ENCODE results near the gene CSTB.

Gene CSTB

GRCh38 chr21:43760391-43760958, 15.6 kb downstream of the CSTB start:
- no peak overlapping the region for H3K4me3 ChIP-seq (ENCODE audit: low read depth, low read length)
- TF ChIP-seq, protein P1, sequence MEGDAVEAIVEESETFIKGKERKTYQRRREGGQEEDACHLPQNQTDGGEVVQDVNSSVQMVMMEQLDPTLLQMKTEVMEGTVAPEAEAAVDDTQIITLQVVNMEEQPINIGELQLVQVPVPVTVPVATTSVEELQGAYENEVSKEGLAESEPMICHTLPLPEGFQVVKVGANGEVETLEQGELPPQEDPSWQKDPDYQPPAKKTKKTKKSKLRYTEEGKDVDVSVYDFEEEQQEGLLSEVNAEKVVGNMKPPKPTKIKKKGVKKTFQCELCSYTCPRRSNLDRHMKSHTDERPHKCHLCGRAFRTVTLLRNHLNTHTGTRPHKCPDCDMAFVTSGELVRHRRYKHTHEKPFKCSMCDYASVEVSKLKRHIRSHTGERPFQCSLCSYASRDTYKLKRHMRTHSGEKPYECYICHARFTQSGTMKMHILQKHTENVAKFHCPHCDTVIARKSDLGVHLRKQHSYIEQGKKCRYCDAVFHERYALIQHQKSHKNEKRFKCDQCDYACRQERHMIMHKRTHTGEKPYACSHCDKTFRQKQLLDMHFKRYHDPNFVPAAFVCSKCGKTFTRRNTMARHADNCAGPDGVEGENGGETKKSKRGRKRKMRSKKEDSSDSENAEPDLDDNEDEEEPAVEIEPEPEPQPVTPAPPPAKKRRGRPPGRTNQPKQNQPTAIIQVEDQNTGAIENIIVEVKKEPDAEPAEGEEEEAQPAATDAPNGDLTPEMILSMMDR (IDR thresholded peaks at IDR 0.05; ENCODE audit: borderline replicate concordance, insufficient read depth, low read depth, low read length), result no peak

GRCh38 chr21:43759651-43760050, 16.5 kb downstream of the CSTB start:
- TF ChIP-seq, protein P1 (IDR thresholded peaks at IDR 0.05; ENCODE audit: borderline replicate concordance, insufficient read depth, low read depth, low read length), result no peak
- no peak overlapping the region for H3K4me3 ChIP-seq (ENCODE audit: low read depth, low read length)

DNA sequence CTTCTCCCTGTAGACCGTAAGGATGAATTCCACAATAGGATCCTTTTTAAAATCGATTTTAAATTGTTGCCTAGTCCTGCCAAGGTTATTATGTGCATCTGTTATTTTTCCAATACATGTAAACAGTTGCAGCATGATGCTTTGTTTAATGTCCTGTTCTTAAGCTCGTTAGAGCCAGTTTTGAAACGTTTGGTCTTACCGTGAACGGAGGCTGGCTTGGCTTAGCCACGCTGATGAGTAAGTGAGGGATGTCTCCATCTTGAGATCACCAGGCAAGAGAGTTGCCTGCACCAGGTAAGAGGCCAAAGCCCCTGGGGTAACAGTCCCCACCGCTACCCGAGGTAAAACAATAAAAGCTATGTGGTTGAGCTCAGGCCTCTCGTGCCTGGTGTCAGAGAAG, 17.3 kb downstream of the CSTB start:
- no peak overlapping the region for H3K4me3 ChIP-seq (ENCODE audit: low read depth, low read length)
- TF ChIP-seq, protein P1 (IDR thresholded peaks at IDR 0.05; ENCODE audit: borderline replicate concordance, insufficient read depth, low read depth, low read length), result no peak

GRCh38 chr21:43758111-43758641, 17.9 kb downstream of the CSTB start:
- no peak overlapping the region for H3K4me3 ChIP-seq (ENCODE audit: low read depth, low read length)

GRCh38 chr21:43757601-43758000, 18.5 kb downstream of the CSTB start:
- no peak overlapping the region for H3K4me3 ChIP-seq (ENCODE audit: low read depth, low read length)
- TF ChIP-seq, protein P1 (IDR thresholded peaks at IDR 0.05; ENCODE audit: borderline replicate concordance, insufficient read depth, low read depth, low read length), result no peak

More at GRCh38 chr21:43758111-43758641, 17.9 kb downstream of the CSTB start:
- TF ChIP-seq, protein P1 (IDR thresholded peaks at IDR 0.05; ENCODE audit: borderline replicate concordance, insufficient read depth, low read depth, low read length), result no peak

DNA sequence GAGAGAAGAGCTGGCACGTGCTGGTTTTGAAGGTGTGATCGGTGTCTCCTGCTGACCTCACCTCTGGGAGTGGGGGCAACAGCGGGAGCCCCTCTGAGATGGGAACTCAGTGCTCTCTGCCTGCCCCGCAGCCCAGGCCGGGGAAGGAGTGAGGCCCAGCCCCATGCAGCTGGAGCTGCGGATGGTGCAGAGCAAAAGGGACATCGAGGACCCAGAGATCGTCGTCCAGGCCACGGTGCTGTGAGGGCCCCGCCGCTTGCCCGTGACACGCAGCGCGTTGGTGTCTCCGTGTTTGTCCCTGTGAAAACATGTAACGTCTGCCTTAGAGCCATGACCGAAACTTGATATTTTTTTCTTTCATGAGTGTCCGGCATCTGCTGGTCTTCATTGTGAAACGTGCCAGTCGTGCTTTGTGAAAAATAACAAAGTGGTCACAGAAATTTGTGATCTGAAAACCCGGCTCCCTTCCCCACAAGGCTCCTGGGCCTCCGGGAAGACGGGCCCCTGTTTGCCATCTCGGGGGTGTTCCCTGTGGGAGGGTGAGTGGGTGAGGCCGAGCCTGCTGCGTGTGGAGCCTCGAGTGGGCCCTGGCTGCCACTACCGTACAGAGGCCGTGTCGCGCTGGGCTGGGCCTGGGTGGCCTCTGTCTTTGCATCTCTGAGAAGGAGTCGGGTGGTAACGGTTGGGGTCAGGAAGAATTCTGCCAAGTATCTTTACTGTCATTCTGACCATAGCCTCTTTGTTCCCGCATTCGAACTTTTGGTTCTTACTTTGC, 20.1 kb downstream of the CSTB start:
- TF ChIP-seq, protein P1 (IDR thresholded peaks at IDR 0.05; ENCODE audit: borderline replicate concordance, insufficient read depth, low read depth, low read length), result no peak
- no peak overlapping the region for H3K4me3 ChIP-seq (ENCODE audit: low read depth, low read length)
